ENCODE measurements around the gene ZNF225. TPM values are rescaled to one million over a fixed set of nuclear protein-coding genes. Genes with fewer than 3 reads are reported as not detected.

The ZNF225 gene
- total and polyA plus RNA-seq, 4 donors: 0.88 to 4.5 (median 1.7) TPM

GRCh38 chr19:44142059-44142433, 28.8 kb downstream of the ZNF225 start:
- Histone ChIP-seq H3K27me3 (ENCODE audit: control insufficient read depth in 4 of 4, insufficient read depth in 4 of 4, low read length in 3 of 4) (no peaks in the 10 kb centered on the region), H3K4me3 (ENCODE audit: low read depth in 1 of 3, low read length in 3 of 3) (peak overlapping the region; percentile 64 to 92 (median 79)), H3K9ac (ENCODE audit: low read depth in 1 of 2, low read length in 2 of 2) (peak overlapping the region in 1 of 2 donors; percentile 52), H3K4me1 (ENCODE audit: control insufficient read depth in 4 of 4, insufficient read depth in 4 of 4, low read length in 3 of 4) (peaks cover 2 to 16% (median 8%) of the 10 kb centered on the region in 4 donors), H3K9me3 (ENCODE audit: control insufficient read depth in 4 of 4, low read length in 3 of 4) (peaks cover 0 to 17% (median 7%) of the 10 kb centered on the region in 4 donors), H3K27ac (ENCODE audit: low read depth in 1 of 2, low read length in 2 of 2) (no peak overlapping the region), H3K36me3 (ENCODE audit: control insufficient read depth in 4 of 4, insufficient read depth in 3 of 4, low read depth in 1 of 4, low read length in 3 of 4) (peaks cover 3 to 28% (median 27%) of the 10 kb centered on the region in 4 donors)
- WGBS: 13% methylated on average over 13 of the region's 13 CpGs
- DNase-seq (ENCODE audit: low spot score): peak; percentile 35
- no peak for TF ChIP-seq EGR1 (IDR thresholded peaks at IDR 0.05; ENCODE audit: low read depth in 2 of 2)

GRCh38 chr19:44149776-44150175, 36.6 kb downstream of the ZNF225 start:
- TF ChIP-seq EGR1 (IDR thresholded peaks at IDR 0.05; ENCODE audit: low read depth in 2 of 2) (no peak), YY1 (IDR thresholded peaks at IDR 0.05) (no peak), REST (IDR thresholded peaks at IDR 0.05) (no peak), NR2F2 (IDR thresholded peaks at IDR 0.05) (no peak), ATF3 (IDR thresholded peaks at IDR 0.05) (no peak), ZBTB33 (IDR thresholded peaks at IDR 0.05) (no peak)
- Histone ChIP-seq H3K27ac (ENCODE audit: low read depth in 1 of 2, low read length in 2 of 2) (no peak overlapping the region), H3K27me3 (ENCODE audit: control insufficient read depth in 4 of 4, insufficient read depth in 4 of 4, low read length in 3 of 4) (no peaks in the 10 kb centered on the region), H3K9ac (ENCODE audit: low read depth in 1 of 2, low read length in 2 of 2) (no peak overlapping the region), H3K4me1 (ENCODE audit: control insufficient read depth in 4 of 4, insufficient read depth in 4 of 4, low read length in 3 of 4) (no peaks in the 10 kb centered on the region), H3K4me3 (ENCODE audit: low read depth in 1 of 3, low read length in 3 of 3) (peak overlapping the region in 2 of 3 donors; percentile 35 to 53), H3K36me3 (ENCODE audit: control insufficient read depth in 4 of 4, insufficient read depth in 3 of 4, low read depth in 1 of 4, low read length in 3 of 4) (peaks cover 22 to 90% (median 83%) of the 10 kb centered on the region in 4 donors), H3K9me3 (ENCODE audit: control insufficient read depth in 4 of 4, low read length in 3 of 4) (peaks cover 11 to 47% (median 40%) of the 10 kb centered on the region in 4 donors)
- DNase-seq (ENCODE audit: low spot score): no peak
- WGBS: 96% methylated on average over 4 of the region's 4 CpGs

- H3K4me3 ChIP-seq (ENCODE audit: low read depth in 1 of 3, low read length in 3 of 3): peak overlapping the region in 2 of 3 donors; percentile 53 to 62
- 97% methylated on average over 5 of the region's 5 CpGs for WGBS
- H3K9me3 ChIP-seq (ENCODE audit: control insufficient read depth in 4 of 4, low read length in 3 of 4): peaks cover 21 to 57% (median 45%) of the 10 kb centered on the region in 4 donors
- DNase-seq (ENCODE audit: low spot score): no peak
- H3K27ac ChIP-seq (ENCODE audit: low read depth in 1 of 2, low read length in 2 of 2): no peak overlapping the region
- peaks cover 22 to 90% (median 79%) of the 10 kb centered on the region in 4 donors for H3K36me3 ChIP-seq (ENCODE audit: control insufficient read depth in 4 of 4, insufficient read depth in 3 of 4, low read depth in 1 of 4, low read length in 3 of 4)
- H3K27me3 ChIP-seq (ENCODE audit: control insufficient read depth in 4 of 4, insufficient read depth in 4 of 4, low read length in 3 of 4): no peaks in the 10 kb centered on the region
- no peak overlapping the region for H3K9ac ChIP-seq (ENCODE audit: low read depth in 1 of 2, low read length in 2 of 2)
- H3K4me1 ChIP-seq (ENCODE audit: control insufficient read depth in 4 of 4, insufficient read depth in 4 of 4, low read length in 3 of 4): no peaks in the 10 kb centered on the region
- TF ChIP-seq REST (IDR thresholded peaks at IDR 0.05) (no peak), SP1 (IDR thresholded peaks at IDR 0.05) (no peak), HNF4G (IDR thresholded peaks at IDR 0.05) (no peak), RAD21 (IDR thresholded peaks at IDR 0.05) (no peak), NR2F2 (IDR thresholded peaks at IDR 0.05) (no peak), MAX (IDR thresholded peaks at IDR 0.05) (no peak)
Measured at GRCh38 chr19:44151491-44151890, 38.3 kb downstream of the ZNF225 start.

All from liver (tissue), 9 donors.